ENCODE data around the gene CST4.

The CST4 gene

DNA sequence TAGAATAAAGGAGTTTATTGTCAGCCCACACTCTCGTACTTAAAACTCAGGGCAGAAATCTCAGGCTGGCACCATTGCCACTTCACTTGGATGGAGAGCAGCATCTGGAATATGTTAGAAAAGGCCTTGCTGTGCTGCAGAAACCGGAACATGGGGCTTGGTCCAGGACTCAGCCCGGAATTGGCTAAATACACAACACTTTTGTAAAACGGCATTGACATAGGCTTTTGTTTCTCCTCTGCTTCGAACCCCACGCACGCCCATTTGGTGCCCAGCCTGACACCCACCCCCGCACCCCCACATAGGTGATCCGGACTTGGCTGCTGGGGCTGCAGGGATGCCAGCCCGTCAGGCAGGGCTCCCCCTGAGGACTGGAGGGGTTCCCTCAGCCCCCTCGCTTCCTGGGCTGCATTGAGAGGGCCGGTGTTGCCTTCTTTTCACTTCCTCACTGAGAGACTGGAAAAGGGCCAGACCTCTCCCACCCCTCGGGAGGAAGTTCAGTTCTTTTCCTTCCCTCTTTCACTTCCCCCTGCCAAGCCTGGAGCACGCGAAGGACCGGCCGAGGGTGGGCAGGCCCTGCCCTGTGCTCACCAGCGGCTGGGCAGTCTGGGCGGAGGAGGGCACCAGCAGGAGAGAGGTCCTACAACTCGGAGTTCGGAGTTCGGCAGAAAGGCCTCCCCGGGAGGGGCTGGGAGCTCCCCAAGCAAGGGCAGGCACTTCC, 33.2 kb downstream of the CST4 start:
- H3K36me3 ChIP-seq = no peaks in the 10 kb centered on the region
- no peaks in the 10 kb centered on the region for H3K9me3 ChIP-seq (ENCODE audit: severe bottlenecking)
- DNase-seq = no peak
- no peaks in the 10 kb centered on the region for H3K27me3 ChIP-seq (ENCODE audit: insufficient read depth, low read depth, severe bottlenecking)
- H3K27ac ChIP-seq = no peak overlapping the region
- TF ChIP-seq, protein P1, sequence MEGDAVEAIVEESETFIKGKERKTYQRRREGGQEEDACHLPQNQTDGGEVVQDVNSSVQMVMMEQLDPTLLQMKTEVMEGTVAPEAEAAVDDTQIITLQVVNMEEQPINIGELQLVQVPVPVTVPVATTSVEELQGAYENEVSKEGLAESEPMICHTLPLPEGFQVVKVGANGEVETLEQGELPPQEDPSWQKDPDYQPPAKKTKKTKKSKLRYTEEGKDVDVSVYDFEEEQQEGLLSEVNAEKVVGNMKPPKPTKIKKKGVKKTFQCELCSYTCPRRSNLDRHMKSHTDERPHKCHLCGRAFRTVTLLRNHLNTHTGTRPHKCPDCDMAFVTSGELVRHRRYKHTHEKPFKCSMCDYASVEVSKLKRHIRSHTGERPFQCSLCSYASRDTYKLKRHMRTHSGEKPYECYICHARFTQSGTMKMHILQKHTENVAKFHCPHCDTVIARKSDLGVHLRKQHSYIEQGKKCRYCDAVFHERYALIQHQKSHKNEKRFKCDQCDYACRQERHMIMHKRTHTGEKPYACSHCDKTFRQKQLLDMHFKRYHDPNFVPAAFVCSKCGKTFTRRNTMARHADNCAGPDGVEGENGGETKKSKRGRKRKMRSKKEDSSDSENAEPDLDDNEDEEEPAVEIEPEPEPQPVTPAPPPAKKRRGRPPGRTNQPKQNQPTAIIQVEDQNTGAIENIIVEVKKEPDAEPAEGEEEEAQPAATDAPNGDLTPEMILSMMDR (IDR thresholded peaks at IDR 0.05; ENCODE audit: low read depth, low read length) = no peak
- no peak overlapping the region for H3K4me3 ChIP-seq (ENCODE audit: low read depth, low read length)

- DNase-seq = no peak
- Histone ChIP-seq H3K4me3 (ENCODE audit: low read depth, low read length) (no peak overlapping the region), H3K27ac (no peak overlapping the region), H3K27me3 (ENCODE audit: insufficient read depth, low read depth, severe bottlenecking) (no peaks in the 10 kb centered on the region), H3K36me3 (no peaks in the 10 kb centered on the region), H3K9me3 (ENCODE audit: severe bottlenecking) (no peaks in the 10 kb centered on the region)
- TF ChIP-seq, protein P1 (IDR thresholded peaks at IDR 0.05; ENCODE audit: low read depth, low read length) = no peak
These were observed 34.1 kb downstream of the CST4 start for GRCh38 chr20:23654717-23655116.

- TF ChIP-seq, protein P1 (IDR thresholded peaks at IDR 0.05; ENCODE audit: low read depth, low read length) = no peak
- H3K27ac ChIP-seq = peak overlapping the region; percentile 15; the same call in 1 of the 2 replicates
- no peaks in the 10 kb centered on the region for H3K36me3 ChIP-seq
- H3K9me3 ChIP-seq (ENCODE audit: severe bottlenecking) = no peaks in the 10 kb centered on the region
- no peak overlapping the region for H3K4me3 ChIP-seq (ENCODE audit: low read depth, low read length)
- no peak for DNase-seq
- H3K27me3 ChIP-seq (ENCODE audit: insufficient read depth, low read depth, severe bottlenecking) = no peaks in the 10 kb centered on the region
These were observed 34.8 kb downstream of the CST4 start for GRCh38 chr20:23654000-23654399.

GRCh38 chr20:23653400-23653938, 35.4 kb downstream of the CST4 start:
- Histone ChIP-seq H3K9me3 (ENCODE audit: severe bottlenecking) (no peaks in the 10 kb centered on the region), H3K27ac (0 out of 2 replicates have a peak overlapping the region, but pooled peaks have one; percentile 15), H3K36me3 (no peaks in the 10 kb centered on the region), H3K27me3 (ENCODE audit: insufficient read depth, low read depth, severe bottlenecking) (no peaks in the 10 kb centered on the region), H3K4me3 (ENCODE audit: low read depth, low read length) (no peak overlapping the region)
- DNase-seq = no peak
- TF ChIP-seq, protein P1 (IDR thresholded peaks at IDR 0.05; ENCODE audit: low read depth, low read length) = no peak

- Histone ChIP-seq H3K27ac (no peak overlapping the region), H3K36me3 (no peaks in the 10 kb centered on the region), H3K9me3 (ENCODE audit: severe bottlenecking) (no peaks in the 10 kb centered on the region), H3K27me3 (ENCODE audit: insufficient read depth, low read depth, severe bottlenecking) (no peaks in the 10 kb centered on the region), H3K4me3 (ENCODE audit: low read depth, low read length) (no peak overlapping the region)
- DNase-seq = no peak
- TF ChIP-seq, protein P1 (IDR thresholded peaks at IDR 0.05; ENCODE audit: low read depth, low read length) = no peak
These were observed 35.9 kb downstream of the CST4 start for GRCh38 chr20:23652926-23653325.
